NCI-H1105 (cell line): ENCODE measurements around the gene PCSK2.

Experiments used
- DNase-seq: peaks from one replicate; lab custom pipeline; 2025; lab: John Stamatoyannopoulos, UW

PCSK2 gene

GRCh38 chr20:17262786-17263185, 35.9 kb downstream of the PCSK2 start:
- no peak for DNase-seq

GRCh38 chr20:17273717-17274116, 46.9 kb downstream of the PCSK2 start:
- DNase-seq: no peak

GRCh38 chr20:17276101-17276500, 49.3 kb downstream of the PCSK2 start:
- no peak for DNase-seq

- peak; percentile 50 for DNase-seq
Observed at GRCh38 chr20:17281478-17281877, 54.6 kb downstream of the PCSK2 start.

GRCh38 chr20:17282501-17282900, 55.7 kb downstream of the PCSK2 start:
- DNase-seq: no peak

- DNase-seq: no peak
Observed at GRCh38 chr20:17287503-17287902, 60.7 kb downstream of the PCSK2 start.

GRCh38 chr20:17287998-17288397, 61.2 kb downstream of the PCSK2 start:
- no peak for DNase-seq

GRCh38 chr20:17295151-17295726, 68.4 kb downstream of the PCSK2 start:
- DNase-seq: no peak

- DNase-seq: no peak
Observed at GRCh38 chr20:17295991-17296390, 69.2 kb downstream of the PCSK2 start.

GRCh38 chr20:17298171-17298570, 71.3 kb downstream of the PCSK2 start:
- no peak for DNase-seq

GRCh38 chr20:17298751-17299150, 71.9 kb downstream of the PCSK2 start:
- DNase-seq: no peak

- DNase-seq: no peak
Observed at GRCh38 chr20:17300113-17300512, 73.3 kb downstream of the PCSK2 start.

- DNase-seq: no peak
Observed at GRCh38 chr20:17304774-17305173, 77.9 kb downstream of the PCSK2 start.

GRCh38 chr20:17306427-17306826, 79.6 kb downstream of the PCSK2 start:
- no peak for DNase-seq

GRCh38 chr20:17314264-17314663, 87.4 kb downstream of the PCSK2 start:
- DNase-seq: no peak

GRCh38 chr20:17315407-17316231, 88.8 kb downstream of the PCSK2 start:
- no peak for DNase-seq

GRCh38 chr20:17316316-17317038, 89.6 kb downstream of the PCSK2 start:
- DNase-seq: no peak

GRCh38 chr20:17317341-17317740, 90.5 kb downstream of the PCSK2 start:
- no peak for DNase-seq

GRCh38 chr20:17320456-17320855, 93.6 kb downstream of the PCSK2 start:
- no peak for DNase-seq

- no peak for DNase-seq
Observed at GRCh38 chr20:17326096-17326495, 99.3 kb downstream of the PCSK2 start.

GRCh38 chr20:17327185-17328148, 100.6 kb downstream of the PCSK2 start:
- DNase-seq: no peak

GRCh38 chr20:17334932-17335331, 108.1 kb downstream of the PCSK2 start:
- DNase-seq: no peak
